Uterus (tissue), 4 donors: ENCODE measurements around the gene NAT14. TPM values are rescaled to one million over a fixed set of nuclear protein-coding genes. Genes with fewer than 3 reads are reported as not detected.

Experiments used
- DNase-seq, 2 donors: peaks; one replicate each; pipeline ENCODE4 v3.0.0-alpha.2; 2019 to 2020
- H3K27ac ChIP-seq, 2 donors: fragments of 200-600 bp; sonication (generic); 1 replicate in 1 of 2; 2 replicates in 1 of 2; pipeline ENCODE4 v1.5.1; 2016 to 2018
- H3K27me3 ChIP-seq, 2 donors: fragments of 200-600 bp; sonication (generic); one replicate each; pipeline ENCODE4 v1.5.1; 2018 to 2019; ENCODE audit warnings: control low read depth in 1 of 2
- H3K36me3 ChIP-seq, 2 donors: fragments of 200-600 bp; sonication (generic); one replicate each; pipeline ENCODE4 v1.5.1; 2019; ENCODE audit warnings: control low read depth in 1 of 2
- H3K4me1 ChIP-seq, 2 donors: fragments of 200-600 bp; sonication (generic); one replicate each; pipeline ENCODE4 v1.5.1; 2018 to 2019; ENCODE audit warnings: control low read depth in 1 of 2
- H3K4me3 ChIP-seq, 2 donors: fragments of 200-600 bp; sonication (generic); 1 replicate in 1 of 2; 2 replicates in 1 of 2; pipeline ENCODE4 v1.5.1; 2018 to 2019; ENCODE audit warnings: mild to moderate bottlenecking in 1 of 2
- H3K9me3 ChIP-seq, 2 donors: fragments of 200-600 bp; sonication (generic); one replicate each; pipeline ENCODE4 v1.5.1; 2019; ENCODE audit warnings: control low read depth in 1 of 2
- CTCF ChIP-seq, 4 experiments: fragments of 200-600 bp in 2 of 4; fragments of 450-650 bp in 2 of 4; sonication (generic) in 2 of 4; IDR thresholded peaks; one replicate each; pipeline ENCODE4 v1.5.1; 2016 to 2019; ENCODE audit warnings: antibody characterized with exemption in 4 of 4, mild to moderate bottlenecking in 2 of 4, moderate library complexity in 1 of 4
- POLR2A ChIP-seq, 2 donors: fragments of 450-650 bp; IDR thresholded peaks; one replicate each; pipeline ENCODE4 v1.6.1; 2016; ENCODE audit warnings: antibody characterized with exemption in 2 of 2, mild to moderate bottlenecking in 1 of 2, moderate library complexity in 1 of 2
- intact Hi-C: fragments of 100-400 bp; cut with DNase I; formaldehyde crosslinking; loops from one replicate; pipeline ENCODE4 v1.15.1; 2023; ENCODE audit warnings: low total_unique reads
- total RNA-seq, 4 donors: library from RNA; depleted of rRNA in 3 of 4; stranded (reverse); fragments of >200 nt in 3 of 4; gene quantifications; one replicate each; pipeline versions ENCODE4 v1.1.0 to v1.2.4, GENCODE V29; 2014 to 2023
- donor health status: DM: yes; HTN: yes; CAD: no.

Gene NAT14
- total RNA-seq, 4 donors from 2014 or later, result 16.8 to 44.3 (median 19.6) TPM

GRCh38 chr19:55535173-55535964 lies 50.4 kb downstream of the NAT14 start:
- Histone ChIP-seq H3K27me3 (no peaks in the 10 kb centered on the region), H3K4me1 (no peaks in the 10 kb centered on the region), H3K4me3 (no peak overlapping the region), H3K36me3 (no peaks in the 10 kb centered on the region), H3K27ac (no peak overlapping the region), H3K9me3 (no peaks in the 10 kb centered on the region)
- DNase-seq, result no peak
- no peak for TF ChIP-seq CTCF (IDR thresholded peaks at IDR 0.05)
- TF ChIP-seq POLR2A (IDR thresholded peaks at IDR 0.05), result no peak
- intact Hi-C loops, result no loop called here

GRCh38 chr19:55535965-55536350 lies 51.0 kb downstream of the NAT14 start:
- Histone ChIP-seq H3K27ac (no peak overlapping the region), H3K27me3 (no peaks in the 10 kb centered on the region), H3K4me3 (no peak overlapping the region), H3K36me3 (no peaks in the 10 kb centered on the region), H3K4me1 (no peaks in the 10 kb centered on the region), H3K9me3 (no peaks in the 10 kb centered on the region)
- intact Hi-C loops, result no loop called here
- no peak for DNase-seq
- TF ChIP-seq CTCF (IDR thresholded peaks at IDR 0.05) (no peak), POLR2A (IDR thresholded peaks at IDR 0.05) (no peak)

GRCh38 chr19:55536366-55536765 lies 51.4 kb downstream of the NAT14 start:
- Histone ChIP-seq H3K36me3 (no peaks in the 10 kb centered on the region), H3K27ac (no peak overlapping the region), H3K27me3 (no peaks in the 10 kb centered on the region), H3K9me3 (no peaks in the 10 kb centered on the region), H3K4me1 (no peaks in the 10 kb centered on the region), H3K4me3 (no peak overlapping the region)
- no peak for DNase-seq
- TF ChIP-seq CTCF (IDR thresholded peaks at IDR 0.05) (no peak), POLR2A (IDR thresholded peaks at IDR 0.05) (no peak)
- intact Hi-C loops, result no loop called here

Other genes with a start within 250 kb of the NAT14 start
- 10 to 100 TPM in 2 of 4 donors, 1 to 10 TPM in 2; 5.6 to 70.4 (median 16.3) TPM for gene PPP6R1, start 226.2 kb upstream of the NAT14 start, total RNA-seq
- gene HSPBP1, start 205.1 kb upstream of the NAT14 start, total RNA-seq, result 10 to 100 TPM in 3 of 4 donors, 1 to 10 TPM in 1; 1.3 to 37.4 (median 25.6) TPM
- gene BRSK1, start 201.2 kb upstream of the NAT14 start, total RNA-seq, result 10 to 100 TPM in 2 of 4 donors, 1 to 10 TPM in 1, not detected in 1; 4.1 to 17.1 (median 12.0) TPM
- 1 to 10 TPM in 1 of 4 donors, not detected in 3; 2.6 TPM for gene TMEM150B, start 159.8 kb upstream of the NAT14 start, total RNA-seq
- gene KMT5C, start 145.3 kb upstream of the NAT14 start, total RNA-seq, result 10 to 100 TPM; 12.4 to 65.6 (median 15.9) TPM
- 1 to 10 TPM in 1 of 4 donors, under 1 TPM in 1, not detected in 2; 0.14 to 4.6 TPM for gene COX6B2, start 130.5 kb upstream of the NAT14 start, total RNA-seq
- under 1 TPM in 1 of 4 donors, not detected in 3; 0.18 TPM for gene GARIN5B, start 121.9 kb upstream of the NAT14 start, total RNA-seq
- 1 to 10 TPM in 1 of 4 donors, not detected in 3; 1.6 TPM for gene IL11, start 114.7 kb upstream of the NAT14 start, total RNA-seq
- gene TMEM190, start 108.4 kb upstream of the NAT14 start, total RNA-seq, result 1 to 10 TPM in 1 of 4 donors, not detected in 3; 1.1 TPM
- 1 to 10 TPM in 1 of 4 donors, under 1 TPM in 1, not detected in 2; 0.83 to 2.3 TPM for gene TMEM238, start 100.9 kb upstream of the NAT14 start, total RNA-seq
- 1,000 to 10,000 TPM in 1 of 4 donors, 100 to 1,000 TPM in 2, 10 to 100 TPM in 1; 20.7 to 1,084 (median 431) TPM for gene RPL28, start 99.3 kb upstream of the NAT14 start, total RNA-seq
- gene UBE2S, start 77.4 kb upstream of the NAT14 start, total RNA-seq, result 100 to 1,000 TPM in 1 of 4 donors, 10 to 100 TPM in 2, 1 to 10 TPM in 1; 3.2 to 141 (median 21.5) TPM
- not detected for gene SHISA7, start 41.9 kb upstream of the NAT14 start, total RNA-seq
- gene ISOC2, start 23.5 kb upstream of the NAT14 start, total RNA-seq, result 10 to 100 TPM in 3 of 4 donors, 1 to 10 TPM in 1; 1.2 to 78.6 (median 23.8) TPM
- not detected for gene C19orf85, start 20.4 kb upstream of the NAT14 start, total RNA-seq
- 10 to 100 TPM in 2 of 4 donors, 1 to 10 TPM in 1, not detected in 1; 1.0 to 29.5 (median 11.9) TPM for gene ZNF628, start 8.6 kb upstream of the NAT14 start, total RNA-seq
- gene SSC5D, start 3.2 kb downstream of the NAT14 start, total RNA-seq, result 10 to 100 TPM in 3 of 4 donors, 1 to 10 TPM in 1; 5.0 to 50.8 (median 36.0) TPM
- gene SBK2, start 51.9 kb downstream of the NAT14 start, total RNA-seq, result not detected
- gene SBK3, start 60.4 kb downstream of the NAT14 start, total RNA-seq, result under 1 TPM in 2 of 4 donors, not detected in 2; 0.34 to 0.35 TPM
- 10 to 100 TPM in 1 of 4 donors, 1 to 10 TPM in 1, not detected in 2; 4.4 to 21.9 TPM for gene ZNF579, start 95.7 kb downstream of the NAT14 start, total RNA-seq
- 10 to 100 TPM in 1 of 4 donors, 1 to 10 TPM in 1, under 1 TPM in 2; 0.26 to 19.3 (median 2.4) TPM for gene FIZ1, start 114.3 kb downstream of the NAT14 start, total RNA-seq
- 10 to 100 TPM in 3 of 4 donors, 1 to 10 TPM in 1; 5.4 to 20.4 (median 14.6) TPM for gene ZNF524, start 115.1 kb downstream of the NAT14 start, total RNA-seq
- 10 to 100 TPM in 1 of 4 donors, 1 to 10 TPM in 2, not detected in 1; 2.0 to 24.2 (median 3.2) TPM for gene ZNF865, start 120.5 kb downstream of the NAT14 start, total RNA-seq
- 1 to 10 TPM; 4.1 to 9.6 (median 7.4) TPM for gene ZNF784, start 139.4 kb downstream of the NAT14 start, total RNA-seq
- 10 to 100 TPM in 3 of 4 donors, 1 to 10 TPM in 1; 4.8 to 69.8 (median 19.1) TPM for gene ZNF580, start 155.8 kb downstream of the NAT14 start, total RNA-seq
- gene ZNF581, start 158.5 kb downstream of the NAT14 start, total RNA-seq, result 10 to 100 TPM in 3 of 4 donors, 1 to 10 TPM in 1; 2.8 to 30.3 (median 12.8) TPM
- 10 to 100 TPM in 1 of 4 donors, 1 to 10 TPM in 3; 2.9 to 25.0 (median 6.7) TPM for gene CCDC106, start 163.0 kb downstream of the NAT14 start, total RNA-seq
- 100 to 1,000 TPM in 1 of 4 donors, 10 to 100 TPM in 2, 1 to 10 TPM in 1; 10.0 to 165 (median 58.1) TPM for gene U2AF2, start 169.8 kb downstream of the NAT14 start, total RNA-seq
- gene EPN1, start 190.0 kb downstream of the NAT14 start, total RNA-seq, result 10 to 100 TPM; 27.9 to 88.4 (median 51.7) TPM